Midbrain (tissue), 1 donor: ENCODE measurements around the gene ALDH16A1.

ENCODE experiments used
- DNase-seq: peaks from one replicate; lab custom pipeline; 2025; lab: John Stamatoyannopoulos, UW

ALDH16A1 gene

DNA sequence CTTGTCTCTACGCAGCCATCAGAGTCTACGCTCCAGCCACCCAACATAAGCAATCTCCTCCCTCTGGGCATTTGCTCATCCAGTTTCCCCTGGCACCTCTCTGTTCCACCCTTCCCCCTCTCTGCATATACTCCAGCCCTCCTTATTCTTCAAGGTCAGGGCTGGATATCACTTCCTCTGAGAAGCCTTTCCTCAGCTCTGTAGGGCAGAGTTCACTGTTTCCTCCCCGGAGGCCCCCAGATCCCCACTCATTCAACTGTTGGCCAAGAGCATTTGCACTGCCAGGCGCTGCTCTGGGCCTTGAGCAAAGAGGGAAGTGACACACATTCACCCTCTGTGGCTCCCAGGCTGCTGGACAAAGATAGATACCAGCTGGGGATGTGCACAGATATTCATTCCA, 62.7 kb downstream of the ALDH16A1 start:
- peak; percentile 27 for DNase-seq

DNA sequence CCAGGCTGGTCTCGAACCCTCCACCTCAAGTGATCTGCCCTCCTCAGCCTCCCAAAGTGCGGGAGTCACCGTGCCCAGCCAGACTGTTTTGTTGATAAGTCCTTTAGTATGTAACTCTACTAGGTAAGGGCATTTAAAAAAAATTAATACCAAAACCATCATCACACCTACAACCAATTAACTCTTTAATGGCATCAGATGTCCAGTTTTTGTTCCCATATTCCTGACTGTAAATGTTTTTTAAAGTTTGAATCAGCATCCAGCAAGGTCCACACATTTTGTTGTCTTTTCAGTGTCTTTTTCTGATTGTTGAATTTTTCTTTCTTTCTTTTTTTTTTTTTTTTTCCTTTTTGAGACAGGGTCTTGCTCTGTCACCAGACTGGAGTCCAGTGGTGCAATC, 65.0 kb downstream of the ALDH16A1 start:
- DNase-seq, result no peak
